Ishikawa (cell line): ENCODE measurements around the gene IGSF6.

Experiments
- RAD21 ChIP-seq: IDR thresholded peaks from 2 replicates; pipeline ENCODE4 v1.6.1; 2012; ENCODE audit warnings: low read depth
- TAF1 ChIP-seq: IDR thresholded peaks from 2 replicates; pipeline ENCODE4 v1.6.1; 2012; ENCODE audit warnings: low read depth, mild to moderate bottlenecking
- TEAD4 ChIP-seq: IDR thresholded peaks from 2 replicates; pipeline ENCODE4 v1.6.1; 2012

GRCh38 chr16:21628121-21628726, 24.2 kb downstream of the IGSF6 start:
- TF ChIP-seq TAF1 (no peak), TEAD4 (no peak), RAD21 (no peak)
